ENCODE data around the gene KCNN2. TPM values are rescaled to one million over a fixed set of nuclear protein-coding genes. Genes with fewer than 3 reads are reported as not detected.

Gene KCNN2
- total and polyA plus RNA-seq, 10 of the 15 experiments (the other 5 are each of a cell fraction or from before 2014, with no cell fraction given) = 0.21 to 3.6 (median 0.79) TPM

GRCh38 chr5:114360816-114361723 lies 800 bp upstream of the KCNN2 start (continued):
- peak; percentile 87; the same call in 1 of the 2 replicates for TF ChIP-seq ZNF592 (IDR thresholded peaks at IDR 0.05)
- peak; percentile 78 for TF ChIP-seq RAD21 (IDR thresholded peaks at IDR 0.05; ENCODE audit: insufficient read depth, low read depth, low read length)
- TF ChIP-seq GATAD2B (conservative IDR thresholded peaks at IDR 0.05; ENCODE audit: low read depth) = 0 out of 2 replicates have a peak, but pooled peaks have one; percentile 17
- peak; percentile 37; the same call in 1 of the 2 replicates for TF ChIP-seq SIN3A (IDR thresholded peaks at IDR 0.05; ENCODE audit: low read depth, low read length)
- no peak for TF ChIP-seq PBX3 (IDR thresholded peaks at IDR 0.05; ENCODE audit: insufficient replicate concordance, low read depth, low read length)
- no peak for TF ChIP-seq CREB1 (IDR thresholded peaks at IDR 0.05; ENCODE audit: low read depth)
- TF ChIP-seq SUZ12 (IDR thresholded peaks at IDR 0.05; ENCODE audit: unreplicated experiment) = peak; percentile 21
- TF ChIP-seq ZNF217 (IDR thresholded peaks at IDR 0.05) = no peak
- no peak for TF ChIP-seq NKRF (conservative IDR thresholded peaks at IDR 0.05)
- peak in 2 of 3 experiments; percentile 60 to 86; a peak in 3 of 6 replicates for TF ChIP-seq CTCF (IDR thresholded peaks at IDR 0.05 in 2 of 3, conservative IDR thresholded peaks at IDR 0.05 in 1 of 3; ENCODE audit: control insufficient read depth in 2 of 3, extremely low read depth in 1 of 3, insufficient read depth in 1 of 3, low read depth in 3 of 3, low read length in 3 of 3)
- no peak for TF ChIP-seq NRF1 (conservative IDR thresholded peaks at IDR 0.05; ENCODE audit: low read depth, low read length)
- TF ChIP-seq IKZF1 (conservative IDR thresholded peaks at IDR 0.05) = peak; percentile 44
- TF ChIP-seq SMC3 (IDR thresholded peaks at IDR 0.05; ENCODE audit: borderline replicate concordance, low read length) = peak; percentile 81; the same call in 1 of the 2 replicates
- TF ChIP-seq MEF2B (IDR thresholded peaks at IDR 0.05; ENCODE audit: partially characterized antibody, poor library complexity, severe bottlenecking) = no peak
- TF ChIP-seq TBL1XR1 (IDR thresholded peaks at IDR 0.05; ENCODE audit: low read depth, low read length) = peak; percentile 97
- TF ChIP-seq ZNF384 (IDR thresholded peaks at IDR 0.05; ENCODE audit: borderline replicate concordance, low read depth, low read length) = no peak
- TF ChIP-seq TCF3 (IDR thresholded peaks at IDR 0.05; ENCODE audit: borderline replicate concordance, insufficient read depth, low read depth, low read length) = no peak
